CD4-positive, alpha-beta T cell treated with Interleukin-10 for 1 hour (primary cell): Measurements from ENCODE around the gene TCF12.

Experiments used
- DNase-seq: peaks from one replicate; pipeline ENCODE4 v3.0.0-alpha.2; 2020

Gene TCF12

DNA sequence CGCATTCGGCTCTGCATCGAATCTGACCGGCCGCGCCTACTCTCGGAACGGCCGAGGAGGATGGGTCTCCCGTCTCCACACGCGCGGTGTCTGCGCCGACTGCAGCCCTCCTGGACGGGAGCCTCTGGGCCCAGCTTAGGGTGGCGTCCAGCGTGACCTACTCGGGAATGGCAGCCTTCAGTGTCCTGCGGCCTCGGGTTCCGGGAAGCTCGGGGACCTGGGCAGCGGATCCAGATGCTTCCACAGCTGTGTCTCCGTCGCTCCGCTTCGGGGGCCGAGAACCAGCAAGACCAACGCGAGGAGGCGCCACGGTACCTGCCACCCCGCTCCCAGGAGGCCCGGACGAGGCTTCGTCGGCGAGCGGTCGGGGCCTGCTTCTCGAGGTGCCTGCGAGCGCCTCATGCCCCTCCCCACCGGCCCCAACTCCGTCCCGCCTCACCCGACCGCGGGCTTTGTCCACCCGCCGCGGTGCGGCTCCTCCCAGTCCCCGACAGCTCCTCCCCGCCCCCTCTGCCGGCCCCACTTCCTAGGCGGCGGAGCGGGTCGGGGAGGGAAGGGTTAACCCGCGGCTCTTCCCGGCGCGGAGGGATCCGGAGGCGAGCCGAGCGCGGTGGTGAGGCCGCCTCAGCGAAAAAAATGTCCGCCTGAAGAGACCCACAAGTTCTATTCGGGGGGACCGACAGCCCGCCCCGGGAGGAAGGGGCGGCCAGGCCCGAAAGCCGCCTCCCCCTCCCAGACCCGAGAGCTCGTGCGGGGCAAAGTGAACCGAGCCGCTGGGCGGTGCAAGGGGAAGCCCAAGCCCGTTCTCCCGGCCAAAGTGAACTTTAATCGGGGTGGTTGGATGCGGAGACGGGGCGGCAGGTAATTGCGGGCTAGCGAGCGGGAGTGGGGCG lies at the start of gene TCF12:
TCF12 (plus strand) TSS at position 599 of the 893 bp plus-strand sequence. CDS start 1,270 bp downstream, outside the sequence.
- peak; percentile 94 for DNase-seq

DNA sequence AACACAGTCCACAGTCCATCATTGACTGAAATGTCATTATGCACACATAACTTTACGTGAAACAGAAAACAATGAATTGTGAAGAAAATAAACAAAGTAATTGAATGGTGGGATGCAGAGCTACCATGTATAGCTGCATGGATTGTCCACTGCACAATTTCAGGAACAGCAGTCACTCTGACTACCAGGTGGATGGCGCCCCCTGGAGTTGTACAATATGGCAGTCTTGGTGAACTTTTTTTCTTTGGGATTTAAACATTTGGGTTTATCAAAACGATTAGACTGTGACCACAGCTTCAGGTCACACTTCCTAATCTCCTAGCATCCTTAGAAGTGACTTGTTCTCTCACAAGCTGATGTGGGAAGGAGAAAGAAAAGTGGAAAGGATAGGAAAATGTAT lies 48.9 kb upstream of the TCF12 start:
- no peak for DNase-seq

DNA sequence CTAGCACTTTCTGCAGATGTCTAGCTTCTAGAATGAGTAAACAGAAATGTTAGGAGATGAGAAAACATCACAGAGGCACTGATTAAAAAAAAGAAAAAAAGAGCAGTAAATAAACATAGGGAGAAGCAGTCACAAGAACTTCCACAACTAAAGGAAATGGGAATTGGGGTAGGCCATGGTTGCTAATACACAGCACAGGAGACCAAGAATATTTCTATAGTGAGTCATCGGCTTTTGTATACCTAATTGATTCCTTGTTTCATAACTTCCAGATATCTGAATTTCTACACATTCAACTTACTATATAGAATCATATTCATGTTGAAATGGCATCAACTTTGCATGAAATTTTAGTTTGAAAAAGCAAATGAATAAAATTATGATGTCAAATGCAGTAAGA lies 47.3 kb upstream of the TCF12 start:
- DNase-seq: no peak

DNA sequence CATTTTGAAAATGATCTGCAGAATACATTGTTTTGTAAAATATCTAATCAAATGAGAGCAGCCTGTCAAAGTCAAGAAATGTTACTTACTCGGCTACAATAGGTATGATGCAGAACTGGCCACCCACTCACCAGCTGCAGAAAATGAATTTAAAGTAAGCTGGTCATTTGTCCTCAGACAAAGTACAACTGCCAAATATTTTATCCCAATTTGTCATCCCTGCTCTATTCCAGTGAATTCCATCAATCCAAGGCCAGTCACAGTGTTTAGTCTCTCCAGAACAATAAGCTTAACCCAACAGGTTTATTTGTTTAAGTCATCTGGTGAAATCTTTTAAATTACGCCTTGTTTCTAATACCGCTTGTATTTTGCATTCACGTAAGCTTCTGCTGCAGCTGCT lies 46.6 kb upstream of the TCF12 start:
- DNase-seq: no peak

DNA sequence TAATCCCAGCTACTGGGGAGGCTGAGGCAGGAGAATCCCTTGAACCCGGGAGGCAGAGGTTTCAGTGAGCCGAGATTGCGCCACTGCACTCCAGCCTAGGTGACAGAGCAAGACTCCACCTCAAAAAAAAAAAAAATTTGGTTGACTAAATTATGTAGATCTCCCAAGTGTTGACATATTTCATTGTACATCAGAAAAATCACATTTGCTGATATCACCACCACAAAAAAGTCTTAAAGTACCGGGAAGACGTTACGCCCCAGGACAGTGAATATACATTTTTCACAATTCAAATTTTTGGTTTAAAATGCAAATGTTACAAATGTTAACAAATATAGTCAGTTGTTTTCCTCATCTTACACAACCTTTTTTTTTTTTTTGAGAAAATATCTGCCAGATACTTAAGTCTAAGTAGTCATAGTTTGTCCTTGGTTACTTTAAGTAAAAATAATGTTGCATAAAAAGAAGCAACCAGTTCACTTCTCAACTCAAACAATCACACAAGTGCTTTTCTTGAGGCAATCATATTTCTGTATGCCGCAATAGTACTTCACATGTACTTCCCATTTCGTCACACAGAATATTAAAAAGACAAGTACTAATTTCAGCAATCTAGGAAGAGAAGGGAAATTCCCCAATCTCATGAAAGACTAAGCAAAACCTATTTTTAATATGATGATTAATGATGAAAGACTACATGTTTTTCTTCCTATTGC lies 41.0 kb upstream of the TCF12 start:
- no peak for DNase-seq

DNA sequence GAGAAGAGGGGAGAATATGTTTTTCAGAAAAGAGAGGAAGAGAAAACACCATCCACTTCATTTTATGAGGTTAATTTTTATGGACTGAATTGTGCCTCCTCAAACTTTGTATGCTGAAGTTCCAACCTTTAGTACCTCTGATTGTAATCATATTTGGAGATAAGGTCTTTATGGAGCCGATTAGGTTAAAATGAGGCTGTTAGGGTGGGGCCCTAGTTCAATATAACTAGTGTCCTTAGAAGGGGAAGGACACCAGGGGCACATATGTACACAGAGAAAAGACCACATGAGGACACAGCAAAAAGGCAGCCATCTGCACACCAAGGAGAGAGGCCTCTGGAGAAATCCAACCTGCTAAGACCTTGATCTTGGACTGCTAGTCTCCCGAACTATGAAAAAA lies 38.9 kb upstream of the TCF12 start:
- no peak for DNase-seq

DNA sequence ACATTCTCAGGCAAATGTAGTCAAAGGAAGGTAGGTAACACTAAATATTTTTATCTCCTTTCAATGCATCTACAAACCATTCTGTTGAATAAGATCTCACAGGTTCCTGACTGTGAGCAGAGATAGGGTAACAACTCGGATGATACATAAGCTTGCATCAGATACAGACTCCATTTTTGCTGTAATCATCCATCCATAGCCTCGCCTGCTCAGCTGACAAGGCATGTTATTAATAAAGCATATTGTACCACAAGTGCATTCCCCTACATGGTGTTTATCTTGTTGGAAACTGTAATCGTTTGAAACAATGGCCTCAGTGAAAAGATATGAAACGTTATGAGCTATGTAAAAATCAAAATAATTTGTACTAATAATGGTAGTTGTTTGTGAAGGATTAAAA lies 35.4 kb upstream of the TCF12 start:
- DNase-seq: no peak

DNA sequence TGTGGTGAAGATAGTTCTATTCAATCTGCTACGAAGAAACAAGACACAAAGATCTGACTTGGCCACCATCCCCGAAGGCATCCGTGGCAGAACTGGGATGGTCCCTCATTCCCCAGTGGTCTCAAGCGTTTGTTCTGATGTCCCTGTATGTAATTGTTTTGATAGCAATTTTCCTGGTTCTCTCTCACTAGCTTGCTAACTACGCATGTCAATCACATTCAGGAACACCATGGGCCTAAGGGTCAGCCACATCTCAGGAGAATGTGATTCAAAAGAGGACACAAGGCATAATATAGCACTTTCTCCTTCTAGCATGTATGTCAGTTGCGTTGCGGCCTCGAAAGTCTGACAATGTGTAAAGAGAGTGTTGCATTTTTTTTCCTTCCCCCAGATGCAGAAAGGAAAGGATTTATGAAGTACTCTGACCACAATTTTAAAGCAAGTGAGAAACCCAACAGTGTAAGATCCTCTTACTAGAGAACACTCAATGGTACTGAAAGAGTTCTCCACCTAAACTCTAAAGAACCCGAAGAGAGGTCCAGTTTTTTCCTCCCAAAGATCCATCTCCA lies 32.0 kb upstream of the TCF12 start:
- no peak for DNase-seq

DNA sequence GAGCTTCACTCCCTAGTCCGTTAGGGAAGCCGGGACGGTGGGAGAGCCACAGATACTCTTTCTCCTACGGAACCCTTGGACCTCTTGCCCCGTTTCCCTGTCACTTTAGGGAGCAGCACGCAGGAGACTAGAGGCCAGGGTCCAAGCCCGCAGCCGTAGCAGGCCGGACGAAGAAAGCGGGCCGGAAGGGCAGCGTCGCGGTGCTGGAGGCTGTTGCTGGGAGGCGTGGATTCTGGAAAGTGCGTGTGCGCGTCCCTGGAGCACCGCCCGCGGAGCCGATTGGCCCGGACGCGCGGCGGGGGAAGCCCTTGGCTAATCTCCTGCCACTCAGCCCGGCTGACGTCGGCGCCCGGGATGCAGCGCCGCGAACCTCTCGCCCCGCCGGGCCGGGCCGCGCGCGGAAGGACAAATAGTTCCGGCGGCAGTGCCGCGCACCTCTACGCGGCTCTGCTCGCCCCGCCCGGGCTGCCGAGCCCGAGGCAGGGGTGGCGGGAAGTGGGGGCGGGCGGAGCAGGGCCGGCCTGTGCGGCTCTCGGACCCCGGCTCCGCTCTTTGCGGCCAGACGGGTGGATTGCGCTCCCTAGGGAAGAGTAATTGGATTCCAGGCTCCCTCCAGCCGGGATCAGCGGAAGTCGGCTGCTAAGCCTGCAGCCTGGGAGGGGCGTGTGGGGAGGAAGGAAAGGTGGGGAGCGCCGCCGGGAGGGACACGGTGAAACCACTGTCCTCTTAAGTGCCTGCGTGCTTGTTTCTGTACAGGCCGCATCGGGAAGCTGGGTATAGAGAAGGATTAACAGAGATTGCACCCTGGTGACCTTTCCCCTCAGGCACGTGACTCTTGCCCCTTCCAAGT lies 31.3 kb upstream of the TCF12 start:
- peak; percentile 89 for DNase-seq

DNA sequence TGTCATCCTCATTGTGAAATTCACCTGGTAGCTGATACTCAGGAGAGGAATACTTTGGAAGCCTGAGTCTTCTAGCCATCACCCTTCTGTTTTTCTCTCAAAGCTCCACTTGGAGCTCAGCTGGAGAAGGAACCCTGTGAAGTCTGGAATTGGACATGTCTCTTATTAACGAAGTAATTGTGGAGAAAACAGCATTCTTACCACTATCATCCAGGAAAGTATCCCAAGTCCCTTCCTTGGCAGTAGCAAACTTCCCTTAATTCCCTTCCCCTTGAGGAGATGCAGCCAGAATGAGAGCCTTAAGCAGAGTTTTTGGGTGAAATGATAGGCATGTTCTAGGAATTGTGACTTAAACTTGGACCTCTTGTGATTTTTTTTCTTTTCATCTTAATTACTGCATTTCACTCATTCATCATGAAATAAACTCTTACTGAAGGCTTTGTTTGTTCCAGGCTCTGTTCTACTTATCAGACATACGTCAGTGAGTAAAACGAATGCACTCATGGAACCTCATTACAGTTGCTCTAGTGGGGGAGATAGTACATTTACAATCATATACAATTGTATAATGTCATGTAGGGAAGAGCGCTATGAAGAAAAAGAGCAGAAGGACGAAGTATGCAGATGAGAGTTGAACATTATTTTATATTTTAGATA lies 30.5 kb upstream of the TCF12 start:
- no peak for DNase-seq

DNA sequence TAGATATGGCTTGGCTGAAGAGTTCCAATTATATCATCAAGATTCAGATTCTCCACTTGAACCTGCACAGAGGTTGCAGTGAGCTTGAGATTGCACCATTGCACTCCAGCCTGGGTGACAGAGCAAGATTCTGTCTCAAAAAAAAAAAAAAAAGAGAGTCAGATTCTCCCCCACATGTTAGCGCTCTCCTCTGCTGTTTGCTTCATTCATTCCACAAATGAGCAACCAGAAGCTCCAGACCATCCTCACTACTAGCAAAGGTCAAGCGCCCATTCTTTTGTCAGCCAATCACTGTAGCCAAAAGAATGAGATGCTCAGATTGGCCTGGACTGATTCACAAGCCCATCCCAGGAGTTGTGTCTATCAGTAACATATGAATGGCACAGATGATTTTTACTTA lies 28.4 kb upstream of the TCF12 start:
- DNase-seq: no peak

DNA sequence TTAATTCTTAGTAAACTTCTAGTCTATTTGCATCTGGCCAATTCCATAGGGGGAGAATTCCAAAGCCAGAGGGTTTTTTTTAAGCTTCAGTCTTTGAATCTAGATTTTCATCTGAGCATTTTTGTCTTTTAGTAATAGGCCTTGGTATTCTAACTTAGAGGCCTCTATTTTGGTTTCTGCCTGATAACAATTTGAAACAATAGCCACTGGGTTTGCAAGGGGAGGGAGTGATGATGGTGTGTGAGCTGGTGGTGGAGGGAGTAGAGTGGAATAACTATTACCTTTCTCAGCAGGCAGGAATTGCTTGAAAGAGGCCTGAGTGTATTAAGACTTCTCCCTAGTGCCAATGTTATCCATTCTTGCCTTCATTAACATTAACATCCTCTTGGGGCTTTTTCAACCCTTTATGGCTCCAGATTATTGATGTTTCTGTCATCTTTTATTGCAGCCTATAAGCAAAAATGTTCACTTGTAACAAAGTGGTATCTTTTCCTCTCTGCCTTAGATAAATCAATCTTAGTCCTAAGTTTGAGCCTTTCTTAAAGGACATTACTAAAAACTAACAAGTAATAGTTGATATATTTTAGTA lies 26.5 kb upstream of the TCF12 start:
- DNase-seq: no peak

DNA sequence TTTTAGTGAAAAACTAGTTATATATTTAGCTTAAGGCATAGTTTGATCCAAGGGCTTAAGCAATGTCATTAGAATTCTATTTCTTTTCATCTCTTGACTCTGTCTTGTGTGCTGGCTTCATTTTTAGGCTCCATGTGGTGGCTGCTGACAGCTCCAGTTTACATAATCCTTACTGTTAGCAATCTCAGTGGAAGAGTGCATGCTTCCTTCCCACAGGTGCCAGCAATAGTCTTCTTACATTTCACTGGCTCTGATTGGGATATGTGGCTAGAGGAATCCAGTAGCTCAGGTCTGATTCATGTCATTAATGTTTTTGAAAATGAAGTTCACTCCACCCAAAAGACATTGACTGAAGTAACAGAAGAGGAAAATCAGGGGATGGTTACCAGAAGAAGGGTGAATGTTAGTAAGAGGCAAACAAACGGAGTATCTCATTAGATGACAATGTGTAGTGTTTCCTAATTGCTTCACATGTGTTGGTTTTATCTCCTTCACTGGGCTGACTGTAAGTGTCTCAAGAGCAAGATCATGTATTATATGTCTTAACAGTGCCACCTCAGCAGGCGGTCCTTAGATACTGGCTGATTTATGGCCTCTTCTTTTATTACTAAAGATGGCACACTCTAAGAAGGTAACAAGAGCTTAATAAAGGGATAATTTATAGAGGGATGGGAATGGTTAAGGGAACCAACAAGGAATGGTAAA lies 25.6 kb upstream of the TCF12 start:
- no peak for DNase-seq

DNA sequence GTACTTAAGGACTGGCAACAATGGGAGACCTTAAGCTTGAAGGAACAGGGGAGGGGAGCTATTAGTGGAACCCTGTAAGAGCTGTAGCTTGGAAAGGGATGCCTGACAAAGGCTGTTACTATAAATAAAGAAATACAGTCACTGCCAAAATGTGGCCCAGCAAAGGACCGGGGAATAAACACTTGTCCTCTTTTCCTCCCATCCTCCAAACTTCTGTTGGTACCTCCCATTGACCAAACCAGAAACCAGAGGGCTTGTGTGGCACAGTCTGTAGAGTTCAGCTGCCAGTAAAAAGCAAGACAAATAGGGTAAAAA lies 25.1 kb upstream of the TCF12 start:
- DNase-seq: no peak

DNA sequence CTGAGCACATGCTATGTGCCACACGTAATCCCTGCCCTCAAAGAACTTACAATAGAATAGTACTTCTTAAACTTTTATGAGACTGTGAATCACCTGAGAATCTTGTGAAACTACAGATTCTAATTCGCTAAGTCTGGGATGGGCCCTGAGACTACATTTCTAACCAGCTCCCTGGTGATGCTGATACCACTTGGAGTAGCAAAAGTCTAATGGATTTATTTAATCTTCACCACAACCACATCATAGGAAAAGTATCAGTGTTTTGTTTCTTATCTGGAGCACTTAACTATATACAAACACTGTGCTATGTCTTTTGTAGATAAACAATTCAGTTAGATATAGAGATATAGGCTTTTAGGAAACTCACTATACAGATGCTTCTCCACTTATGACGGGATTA lies 23.8 kb upstream of the TCF12 start:
- DNase-seq: no peak

DNA sequence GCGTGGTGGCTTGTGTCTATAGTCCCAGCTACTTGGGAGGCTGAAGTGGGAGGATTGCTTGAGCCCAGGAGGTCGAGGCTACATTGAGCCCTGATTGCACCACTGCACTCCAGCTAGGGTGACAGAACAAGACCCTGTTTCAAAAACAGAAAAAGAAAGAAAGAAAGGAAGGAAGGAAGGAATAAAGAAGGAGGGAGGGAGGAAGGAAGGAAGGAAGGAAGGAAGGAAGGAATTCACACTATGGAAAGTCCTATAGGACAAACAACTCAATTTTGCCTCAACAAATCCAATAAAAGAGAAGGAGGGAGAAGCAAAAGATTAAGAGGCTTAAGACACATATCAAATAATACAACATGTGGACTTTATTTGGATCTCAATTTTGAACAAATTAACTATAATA lies 16.5 kb upstream of the TCF12 start:
- DNase-seq: no peak

DNA sequence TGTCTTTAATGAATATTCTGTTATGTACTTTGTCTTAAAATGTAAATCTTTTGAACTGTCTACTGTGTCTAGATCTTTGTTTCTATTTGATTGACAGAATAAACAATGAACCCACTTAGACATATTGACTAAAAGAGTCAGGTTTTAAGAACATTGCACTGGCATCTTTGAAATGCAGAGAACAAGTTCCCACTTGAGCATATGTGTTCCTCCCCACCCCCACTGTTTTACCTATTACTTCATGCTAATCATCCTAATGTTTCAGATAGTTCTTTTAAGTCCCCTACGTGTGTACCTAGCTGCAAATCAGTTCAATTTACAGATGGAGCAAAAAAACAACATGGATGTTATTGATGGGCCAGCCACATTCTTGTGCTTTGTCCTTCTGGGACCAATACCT lies 11.7 kb upstream of the TCF12 start:
- DNase-seq: no peak

DNA sequence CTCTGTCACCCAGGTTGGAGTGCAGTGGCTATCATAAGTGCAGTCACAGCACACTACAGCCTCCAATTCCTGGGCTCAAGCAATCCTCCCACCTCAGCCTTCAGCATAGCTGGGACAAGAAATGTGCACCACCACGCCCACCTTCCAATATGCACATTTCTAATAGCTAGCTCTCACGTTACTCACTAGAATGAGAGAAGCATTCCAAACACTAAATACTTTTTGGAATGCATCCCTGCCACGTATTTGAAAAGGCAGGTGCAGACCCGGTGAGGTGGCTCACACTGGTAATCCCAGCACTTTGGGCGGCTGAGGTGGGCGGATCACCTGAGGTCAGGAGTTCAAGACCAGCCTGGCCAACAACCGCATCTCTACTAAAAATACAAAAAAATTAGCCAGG lies 7.6 kb upstream of the TCF12 start:
- DNase-seq: no peak

DNA sequence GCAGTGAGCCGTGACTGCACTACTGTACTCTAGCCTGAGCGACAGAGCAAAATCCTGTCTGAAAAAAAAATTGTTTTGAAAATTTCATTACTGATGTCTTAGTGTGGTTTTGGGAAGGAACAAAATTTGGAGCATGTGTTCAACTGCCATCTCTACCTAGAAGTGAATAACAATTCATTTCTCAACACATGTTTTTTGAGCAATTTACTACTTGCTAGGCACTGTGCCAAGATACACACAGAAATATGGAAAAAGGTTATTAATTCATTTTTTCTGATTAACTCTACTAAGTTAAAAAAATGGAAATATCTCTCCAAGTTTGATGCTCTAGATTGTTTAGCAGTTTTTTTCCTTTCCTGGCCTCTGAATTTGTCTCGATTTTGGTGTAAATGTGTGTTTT lies 5.2 kb upstream of the TCF12 start:
- DNase-seq: no peak

DNA sequence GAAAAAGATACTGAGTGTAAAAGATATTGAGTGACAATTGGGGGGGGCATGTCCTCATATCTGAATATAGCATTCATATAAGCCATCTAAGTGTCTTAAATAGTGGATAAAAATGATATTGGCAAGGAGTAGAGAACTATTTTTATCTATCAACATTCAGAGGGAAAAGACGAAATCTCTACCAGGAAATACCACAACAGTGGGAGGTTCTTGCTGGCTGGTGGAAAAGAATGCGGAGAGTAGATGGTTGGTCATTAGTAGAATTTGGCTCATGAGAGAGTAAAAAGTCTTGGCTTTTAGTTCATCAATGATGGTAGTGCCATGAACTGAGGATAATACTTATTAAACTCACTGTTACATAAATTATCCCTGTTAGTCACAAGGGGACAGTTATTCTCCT lies 4.8 kb upstream of the TCF12 start:
- no peak for DNase-seq

DNA sequence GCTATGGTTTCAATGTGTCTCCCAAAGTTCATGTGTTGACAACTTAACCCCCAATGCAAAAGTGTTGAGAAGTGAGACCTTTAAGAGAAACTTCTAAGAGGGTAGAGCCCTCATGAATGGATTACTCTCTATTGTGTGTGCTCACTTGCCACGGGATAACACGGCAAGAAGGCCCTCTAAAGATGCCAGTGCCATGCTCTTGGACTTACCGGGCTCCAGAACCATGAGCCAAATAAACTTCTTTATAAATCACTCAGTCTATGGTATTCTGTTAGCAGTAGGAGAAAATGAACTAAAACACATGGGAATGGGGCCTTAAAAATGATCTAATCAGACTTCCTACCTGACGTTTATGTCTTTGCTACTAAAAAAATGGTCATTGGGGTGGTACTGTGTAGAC lies 2.6 kb upstream of the TCF12 start:
- no peak for DNase-seq
